HG03521 (cell line): ENCODE results near the gene SEMA6D.
"Not testable (repeated sequence)": the region's sequence is repeated elsewhere in the genome, so short reads cannot be mapped to it uniquely, and the experiment has no call there.

ENCODE experiments used
- ATAC-seq: cut with Tn5 transposase; IDR thresholded peaks from one replicate; pipeline ENCODE4 v1.9.1; 2021; ENCODE audit warnings: mild to moderate bottlenecking, moderate library complexity; ENCODE audit not compliant: unreplicated experiment

The SEMA6D gene

DNA sequence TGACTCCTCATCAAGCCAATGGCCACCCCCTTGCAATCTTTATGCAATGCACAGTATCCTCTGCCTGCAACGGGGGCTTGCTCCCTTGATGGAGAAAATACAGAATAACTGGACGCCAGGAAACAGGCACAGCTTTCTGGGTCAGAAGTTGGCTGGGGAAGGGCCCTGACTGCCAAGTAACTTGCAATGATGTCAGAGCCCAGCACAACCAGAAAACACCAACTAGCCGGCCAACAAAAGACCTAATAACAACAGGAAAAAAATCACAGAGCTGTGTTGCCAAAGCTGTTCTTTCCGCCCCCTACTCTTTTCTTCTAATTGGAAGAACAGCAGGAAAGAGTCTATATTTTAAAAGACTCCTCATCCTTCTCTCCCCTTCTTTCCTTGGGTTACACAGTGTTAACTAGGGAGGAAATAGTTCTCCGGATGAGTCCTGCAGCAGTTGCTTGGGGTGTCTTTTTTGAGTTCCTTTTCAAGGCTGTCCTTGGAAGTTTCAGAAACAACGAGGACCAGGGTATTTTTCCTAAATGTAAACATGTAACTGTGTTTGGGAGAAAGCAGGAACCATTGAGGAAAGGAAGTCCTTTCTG, 1.4 kb upstream of the SEMA6D start:
- ATAC-seq, result no peak

DNA sequence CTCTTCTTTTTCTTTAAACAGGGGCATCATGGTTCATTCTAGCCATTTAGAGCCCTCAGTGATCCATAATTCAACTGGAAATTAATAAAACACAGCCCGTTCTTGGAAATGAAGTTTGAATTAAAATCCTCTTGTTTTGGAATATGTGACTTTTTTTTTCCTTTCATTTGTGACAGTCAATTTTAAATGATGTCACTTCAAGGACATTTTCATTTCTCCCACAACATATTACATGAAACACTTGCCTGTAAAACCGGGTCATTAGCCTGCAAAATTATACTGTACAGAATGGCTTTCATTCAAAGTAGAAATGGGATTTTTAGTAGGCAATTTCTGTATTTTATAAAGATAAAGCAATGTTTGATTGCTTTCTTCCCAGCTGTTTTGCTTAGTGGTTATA, 789 bp upstream of the SEMA6D start:
- no peak for ATAC-seq

DNA sequence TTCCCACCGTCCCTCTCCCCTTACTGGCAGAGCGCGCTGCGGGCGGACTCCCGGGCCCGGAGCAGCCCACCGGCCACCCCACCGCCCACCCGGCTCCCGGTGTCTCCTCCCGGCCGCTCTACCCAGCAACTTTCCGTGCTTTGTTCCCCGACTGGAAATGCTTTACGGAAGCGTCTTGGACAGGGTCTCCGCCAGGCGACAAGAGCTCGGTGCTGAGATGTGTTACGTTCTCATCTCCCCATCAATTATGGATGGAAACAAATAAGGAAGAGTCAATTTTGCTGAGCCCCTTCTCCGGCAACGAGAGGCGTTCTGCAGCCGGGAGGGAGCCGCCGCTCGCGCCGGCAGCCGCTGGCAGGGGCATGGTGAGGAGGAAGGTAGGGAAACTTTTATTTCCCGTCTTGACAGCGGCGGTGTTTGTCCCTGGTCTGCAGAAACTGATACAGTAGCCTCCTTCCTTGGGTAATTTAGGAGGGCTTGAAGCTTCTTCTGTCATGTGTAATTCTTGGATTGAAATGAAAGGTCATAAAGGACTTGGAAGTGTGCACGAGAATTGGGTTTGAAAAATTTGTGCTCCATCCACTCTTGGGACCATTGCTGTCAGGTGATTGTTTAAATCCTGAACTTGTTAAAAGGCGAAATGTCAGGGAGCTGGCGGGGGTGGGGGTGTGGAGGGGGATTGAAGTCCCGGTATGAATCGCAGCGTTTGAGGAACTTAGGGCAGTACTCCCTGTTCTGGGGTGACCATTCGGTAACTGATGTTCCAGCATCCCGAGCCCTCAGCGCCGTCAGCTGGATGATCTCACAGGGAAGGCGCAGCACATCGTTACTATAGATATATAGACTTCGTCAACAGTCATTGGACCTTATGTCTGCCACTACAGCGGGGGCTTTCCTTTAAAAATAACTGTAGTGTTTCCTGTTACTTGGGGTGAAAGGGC, 1.5 kb downstream of the SEMA6D start:
- no peak for ATAC-seq

DNA sequence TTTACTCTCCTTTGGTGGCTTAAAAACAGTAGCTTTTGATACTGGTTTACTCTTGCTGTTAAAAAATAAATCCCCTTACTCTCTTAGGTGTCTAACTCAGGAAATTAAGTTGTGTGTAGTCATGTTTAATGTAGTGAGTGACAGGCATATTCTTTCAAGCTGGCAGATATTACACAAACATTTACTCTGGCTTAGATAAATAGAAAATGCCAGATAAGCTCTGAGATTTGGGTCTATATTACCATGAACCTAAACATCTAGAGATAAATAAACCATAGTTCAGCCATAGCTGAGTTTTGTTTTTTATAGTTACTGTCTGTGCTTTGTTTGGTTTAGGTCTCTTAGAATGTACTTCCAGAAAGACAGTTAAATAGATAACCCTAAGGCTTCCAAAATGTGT, 2.4 kb downstream of the SEMA6D start:
- ATAC-seq, result no peak

DNA sequence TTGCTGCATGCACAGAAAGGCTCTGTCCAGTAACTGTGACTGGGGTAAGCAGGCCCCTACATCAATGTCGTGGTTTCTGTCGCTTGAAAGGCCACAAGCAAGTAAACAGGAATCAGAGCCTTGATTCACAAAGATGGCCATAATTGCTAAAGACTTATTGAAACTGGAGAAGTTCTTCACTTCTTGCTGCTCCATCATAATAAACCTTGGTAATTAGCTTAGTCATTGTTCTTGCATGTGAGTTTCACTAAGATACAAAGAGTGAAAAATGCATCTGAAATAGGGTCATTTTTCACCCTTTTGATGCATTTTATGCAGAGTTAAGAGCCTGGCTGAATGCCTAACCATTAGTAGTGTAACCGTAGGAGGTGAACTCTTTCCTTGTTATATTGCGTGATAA, 3.2 kb downstream of the SEMA6D start:
- no peak for ATAC-seq

DNA sequence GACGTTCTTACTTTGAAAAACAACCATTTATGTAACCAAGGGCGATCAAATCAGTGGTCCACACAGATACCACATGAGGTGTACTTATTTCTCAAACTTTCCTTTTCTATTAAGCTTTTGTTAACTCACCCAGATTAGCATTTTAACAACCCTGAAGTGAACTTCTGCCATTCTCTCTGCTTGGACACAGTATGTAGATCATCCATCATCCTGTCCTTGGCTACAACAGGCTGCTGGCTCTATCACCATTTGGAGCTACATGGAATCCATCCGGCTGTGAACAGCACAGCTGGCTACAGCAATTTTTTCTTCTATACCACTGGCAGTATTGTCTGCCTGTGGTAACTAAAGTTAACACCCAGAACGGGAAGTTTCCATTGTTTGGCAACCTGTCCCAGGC, 4.4 kb downstream of the SEMA6D start:
- ATAC-seq, result no peak

DNA sequence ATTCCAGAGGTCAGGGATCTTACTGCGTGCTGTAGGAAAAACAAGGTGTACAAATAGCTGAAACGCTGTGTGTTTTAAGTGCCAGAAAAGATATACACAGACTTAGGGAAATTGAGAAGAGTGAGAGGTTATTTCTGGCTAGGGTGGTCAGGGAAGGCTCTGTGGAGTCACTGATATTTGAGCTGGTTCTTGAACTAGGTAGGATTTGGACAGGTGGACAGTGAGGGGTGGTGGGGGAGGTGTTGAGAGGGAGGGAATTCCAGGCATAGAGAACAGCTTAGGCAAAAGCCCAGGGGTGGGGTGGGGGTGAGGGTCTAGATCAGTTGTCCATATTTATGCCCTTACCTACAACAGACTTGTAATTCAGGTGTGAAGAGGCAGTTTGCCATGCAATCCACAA, 7.0 kb downstream of the SEMA6D start:
- ATAC-seq, result no peak

DNA sequence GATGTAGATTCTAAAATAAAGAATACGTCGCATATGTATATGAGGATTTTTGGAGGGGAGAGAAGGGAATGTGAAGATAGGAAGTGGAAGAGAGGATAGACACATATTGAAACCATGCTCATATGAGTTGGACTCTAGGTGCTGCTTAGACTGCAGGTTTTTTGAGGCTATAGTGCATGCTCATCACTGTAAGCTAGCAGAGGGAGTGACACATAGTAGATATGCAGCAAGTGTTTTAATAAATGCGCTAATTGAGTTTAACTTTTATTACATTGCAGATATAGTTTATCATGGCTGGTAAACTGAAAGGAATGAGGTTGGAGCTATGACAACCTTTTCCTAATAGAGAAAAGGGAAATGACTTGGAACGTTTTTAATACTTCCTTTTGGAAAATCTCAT, 7.7 kb downstream of the SEMA6D start:
- ATAC-seq, result no peak

DNA sequence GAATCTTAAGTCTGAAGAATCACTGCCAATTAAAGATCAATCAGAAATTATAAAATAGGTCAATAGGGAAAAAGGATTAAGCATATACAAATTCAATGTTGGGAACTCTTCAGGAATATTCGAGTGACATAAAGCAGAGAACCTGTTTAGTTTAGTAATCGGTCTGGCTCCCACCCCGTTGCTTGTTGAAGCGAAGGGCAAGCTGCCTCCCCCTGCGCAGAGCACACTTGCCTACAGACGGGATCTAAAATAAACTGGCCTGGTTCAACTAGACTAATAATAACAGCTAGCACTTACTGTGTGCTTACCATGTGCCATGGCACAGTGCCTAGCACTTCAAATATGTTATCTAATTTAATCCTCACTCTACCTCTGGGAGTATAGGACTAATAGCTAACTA, 8.6 kb downstream of the SEMA6D start:
- no peak for ATAC-seq

DNA sequence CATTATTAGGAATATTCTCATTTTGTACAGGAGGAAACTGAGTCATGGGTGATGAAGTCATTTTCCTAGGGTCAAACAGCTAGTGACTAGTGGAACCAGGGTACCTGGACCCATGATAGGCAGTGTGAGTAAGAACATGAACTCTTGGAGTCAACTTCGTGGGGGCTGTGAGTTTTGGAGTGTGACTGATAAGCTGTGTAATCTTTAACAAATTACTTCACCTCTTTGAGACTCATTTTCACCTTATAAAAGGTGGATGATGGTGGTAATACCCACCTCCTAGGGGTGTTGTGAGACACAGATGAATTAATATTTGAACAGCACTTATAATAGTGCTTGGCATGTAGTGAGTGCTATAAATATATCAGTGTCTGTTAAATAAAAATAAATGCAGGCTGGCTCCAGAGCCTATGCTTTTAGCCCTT, 9.1 kb downstream of the SEMA6D start:
- ATAC-seq, result no peak

DNA sequence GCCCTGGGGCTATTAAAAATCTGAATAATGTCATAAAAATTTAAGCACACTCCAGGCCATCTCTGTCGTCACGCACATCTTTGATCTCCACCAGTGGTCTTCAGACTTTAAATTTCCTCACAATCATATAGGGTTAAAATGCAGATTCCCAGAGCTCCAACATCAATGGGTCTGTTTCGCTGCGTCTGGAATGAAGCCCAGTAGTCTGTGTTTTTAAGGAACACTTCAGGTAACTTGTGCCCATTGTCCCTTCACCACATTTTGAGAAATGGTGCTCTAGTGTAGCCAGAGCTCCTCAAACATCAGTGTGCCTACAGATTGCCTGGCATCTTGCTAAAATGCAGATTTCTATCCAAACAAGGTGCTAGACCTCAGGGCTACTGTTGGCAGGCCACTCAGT, 9.8 kb downstream of the SEMA6D start:
- ATAC-seq, result no peak

DNA sequence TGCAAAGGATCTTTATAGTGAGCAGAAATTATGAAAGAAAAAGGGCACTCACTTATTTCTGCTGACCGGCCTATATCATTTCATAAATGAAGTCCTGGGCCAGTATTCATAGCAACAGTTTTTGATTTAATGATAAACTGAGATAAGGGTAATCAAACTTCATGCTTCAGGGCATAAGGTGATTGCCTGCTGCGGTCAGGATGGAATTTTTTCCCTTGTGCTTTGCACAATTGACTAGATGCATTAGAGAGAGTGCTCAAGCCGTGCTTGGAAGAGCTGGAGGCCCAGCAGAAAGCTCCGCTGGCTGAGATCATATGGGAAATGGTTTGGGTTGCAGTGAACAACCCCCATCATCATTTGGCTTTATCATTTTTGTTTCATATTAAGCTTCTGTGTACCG, 10.4 kb downstream of the SEMA6D start:
- ATAC-seq, result no peak

DNA sequence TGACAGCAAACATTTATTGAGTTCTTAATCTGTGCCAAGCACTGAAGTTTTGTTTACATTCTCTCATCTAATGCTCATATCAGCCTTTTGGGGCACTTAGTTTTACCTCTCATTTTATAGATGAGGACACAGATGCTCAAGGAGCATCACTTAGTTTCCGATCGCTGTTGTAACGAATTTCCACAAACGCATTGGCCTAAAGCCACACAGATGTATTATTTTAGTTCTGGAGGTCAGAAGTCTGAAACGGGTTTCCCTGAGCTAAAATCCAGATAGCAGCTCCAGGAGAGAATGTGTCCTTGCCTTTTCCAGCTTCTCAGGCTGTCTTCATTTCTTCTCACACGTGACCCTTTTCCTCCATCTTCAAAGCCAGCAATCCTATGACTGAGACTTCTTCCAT, 11.1 kb downstream of the SEMA6D start:
- no peak for ATAC-seq

DNA sequence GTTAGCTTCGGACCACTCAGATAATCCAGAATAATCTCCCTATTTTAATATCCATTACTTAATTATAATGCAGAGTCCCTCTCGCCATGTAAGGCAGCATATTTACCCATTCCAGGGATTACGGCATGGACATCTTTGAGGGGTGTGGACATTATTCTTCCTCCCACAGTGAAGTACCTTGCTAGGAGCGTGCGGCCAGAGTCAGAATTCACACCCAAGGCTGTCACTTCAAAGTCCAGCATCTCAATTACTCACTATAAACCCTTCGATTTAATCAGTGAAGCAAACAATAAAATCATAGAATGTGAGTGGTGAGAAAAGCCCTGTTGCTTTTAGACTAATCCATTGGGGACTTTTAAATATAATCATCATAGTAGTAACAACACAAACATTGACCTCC, 11.6 kb downstream of the SEMA6D start:
- ATAC-seq, result no peak

DNA sequence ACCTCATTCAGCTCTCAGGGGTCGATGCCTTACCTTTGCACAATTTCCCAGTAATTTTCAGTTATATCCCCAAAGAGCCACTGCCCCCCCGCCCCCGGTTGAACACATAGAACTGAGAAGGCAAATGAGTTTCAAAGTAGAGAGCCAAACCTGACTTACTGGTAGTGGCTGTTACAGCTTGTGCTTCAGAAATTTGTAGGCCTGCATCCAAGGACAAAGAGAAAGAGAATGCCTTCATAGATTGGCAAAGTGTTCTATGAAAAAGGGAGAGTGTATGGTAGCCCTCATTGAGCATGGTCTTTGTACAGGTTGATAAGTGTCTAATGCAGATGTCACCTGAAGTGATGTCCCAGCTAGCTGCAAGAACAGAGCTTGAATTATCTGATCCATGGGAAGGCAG, 13.9 kb downstream of the SEMA6D start:
- ATAC-seq, result no peak

DNA sequence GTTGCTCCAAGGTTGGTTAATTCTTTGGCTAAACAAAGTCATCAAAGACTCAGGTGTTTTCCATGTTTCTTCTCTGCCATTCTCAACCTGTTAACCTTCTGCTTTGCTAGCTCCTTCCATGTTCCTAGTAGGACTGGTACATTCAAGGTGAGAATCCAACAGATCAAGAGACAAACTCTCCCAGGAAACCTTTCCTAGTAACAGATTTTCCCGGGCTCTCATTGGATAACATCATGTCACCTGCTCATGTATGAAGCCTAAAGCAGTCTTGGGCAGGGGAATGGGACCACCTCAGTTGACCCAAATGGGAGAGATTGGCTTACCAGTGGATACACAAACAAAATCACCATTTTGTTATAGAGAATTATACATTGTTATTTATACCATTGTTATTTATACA, 14.9 kb downstream of the SEMA6D start:
- no peak for ATAC-seq

DNA sequence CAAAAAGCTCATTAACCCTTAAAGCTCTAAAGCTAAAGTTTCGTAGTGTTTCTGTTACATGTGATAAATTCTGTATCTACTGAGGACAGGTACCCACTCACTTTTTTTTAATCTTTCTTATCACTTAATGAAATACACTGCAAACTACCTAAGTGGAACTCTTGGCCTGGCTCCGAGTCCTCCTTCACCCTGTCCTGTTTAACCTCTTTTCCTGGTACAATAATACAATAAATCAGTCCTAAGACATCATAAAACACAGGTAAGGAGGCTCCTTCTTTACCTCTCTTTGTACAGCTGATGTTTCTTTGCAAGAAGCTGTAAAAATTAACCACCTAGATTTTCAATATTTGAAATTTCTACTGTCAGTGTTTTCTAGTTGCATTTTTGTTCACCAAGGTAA, 15.8 kb downstream of the SEMA6D start:
- no peak for ATAC-seq

DNA sequence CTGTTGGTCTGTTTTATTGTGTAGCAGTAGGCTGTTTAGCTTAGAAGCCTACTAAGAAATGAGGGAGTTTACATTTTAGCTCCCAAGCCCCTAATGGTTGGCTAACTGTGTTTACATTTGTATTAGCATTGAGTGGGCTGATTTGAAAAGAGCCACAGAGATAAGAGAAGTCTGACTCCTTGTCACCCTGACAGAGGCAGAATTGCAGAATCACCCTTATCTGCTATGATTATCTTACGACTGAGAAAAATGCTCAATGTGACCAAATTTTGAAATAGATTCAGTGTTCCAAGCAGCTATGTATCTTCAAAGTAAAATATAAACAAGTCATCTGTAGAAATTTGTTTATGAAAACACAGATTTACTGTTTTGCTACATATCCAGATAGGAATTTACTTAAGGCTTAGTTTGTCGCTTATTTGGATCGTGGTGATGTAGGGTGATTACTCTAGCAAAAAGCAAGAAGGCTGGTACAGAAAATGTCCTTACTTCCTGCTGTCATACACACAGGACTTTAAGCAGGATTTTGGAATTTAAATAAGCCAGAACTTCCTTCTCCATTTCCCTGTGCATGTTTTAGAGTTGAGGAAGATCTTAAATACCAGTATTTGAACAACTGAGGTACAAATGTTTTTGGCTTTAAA, 19.0 kb downstream of the SEMA6D start:
- ATAC-seq, result no peak

DNA sequence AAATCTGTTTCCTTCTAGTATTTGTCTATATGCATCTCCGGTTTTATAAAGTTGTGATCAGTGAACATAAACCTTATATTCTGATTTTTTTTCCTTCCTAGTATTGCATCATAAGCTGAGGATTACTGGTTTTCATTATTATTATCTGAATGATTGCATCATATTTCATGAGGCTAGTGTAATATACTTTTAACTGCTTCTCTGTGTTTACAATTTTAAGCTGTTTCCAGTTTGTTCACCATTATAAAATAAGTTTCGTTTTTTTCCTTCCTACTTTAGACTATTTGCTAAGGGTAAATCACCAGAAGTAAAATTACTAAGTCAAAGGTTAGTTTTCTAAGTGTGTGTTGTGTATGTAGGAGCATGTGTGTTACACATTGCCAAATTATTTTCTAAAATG, 20.2 kb downstream of the SEMA6D start:
- ATAC-seq, result no peak

DNA sequence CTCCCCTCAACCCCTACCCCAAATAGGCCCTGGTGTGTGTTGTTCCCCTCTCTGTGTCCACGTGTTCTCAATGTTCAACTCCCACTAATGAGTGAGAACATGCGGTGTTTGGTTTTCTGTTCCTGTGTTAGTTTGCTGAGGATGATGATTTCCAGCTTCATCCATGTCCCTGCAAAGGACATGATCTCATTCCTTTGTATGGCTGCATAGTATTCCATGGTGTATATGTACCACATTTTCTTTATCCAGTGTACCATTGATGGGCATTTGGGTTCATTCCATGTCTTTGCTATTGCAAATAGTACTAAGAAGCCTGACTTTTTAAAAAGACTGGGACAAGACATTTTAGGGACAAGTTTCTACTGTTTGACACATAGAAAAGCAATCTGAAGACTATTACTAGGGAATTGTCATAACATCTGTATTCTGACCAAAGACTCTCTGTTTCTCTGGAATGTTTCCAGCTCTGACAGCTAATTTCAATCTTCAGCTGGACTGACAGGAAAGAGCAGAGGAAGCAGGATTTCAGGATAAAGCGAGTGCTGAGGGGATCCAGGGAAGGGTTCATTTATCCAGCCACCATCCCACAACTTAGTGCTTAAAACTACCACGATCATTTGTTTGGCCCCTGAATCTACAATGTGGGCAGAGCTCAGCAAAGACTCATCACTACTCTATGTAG, 21.0 kb downstream of the SEMA6D start:
- not testable (repeated sequence) for ATAC-seq

DNA sequence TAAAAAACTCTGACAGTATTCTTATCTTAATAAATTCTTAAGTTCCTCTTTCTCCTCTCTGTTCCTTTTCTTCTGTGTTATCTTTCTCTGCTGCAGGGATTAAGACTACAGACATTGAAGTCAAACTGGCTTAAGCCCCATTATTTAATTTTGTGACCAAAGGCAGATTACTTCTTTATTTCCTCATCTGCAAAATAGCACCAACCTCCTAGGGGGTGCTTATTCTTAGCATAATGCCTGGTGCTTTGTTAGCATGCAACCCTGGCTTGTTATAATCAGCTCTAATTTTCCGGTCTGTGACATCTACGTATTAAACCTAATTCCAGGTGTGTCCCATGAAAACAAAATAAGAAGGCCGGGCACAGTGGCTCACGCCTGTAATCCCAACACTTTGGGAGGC, 23.8 kb downstream of the SEMA6D start:
- no peak for ATAC-seq

DNA sequence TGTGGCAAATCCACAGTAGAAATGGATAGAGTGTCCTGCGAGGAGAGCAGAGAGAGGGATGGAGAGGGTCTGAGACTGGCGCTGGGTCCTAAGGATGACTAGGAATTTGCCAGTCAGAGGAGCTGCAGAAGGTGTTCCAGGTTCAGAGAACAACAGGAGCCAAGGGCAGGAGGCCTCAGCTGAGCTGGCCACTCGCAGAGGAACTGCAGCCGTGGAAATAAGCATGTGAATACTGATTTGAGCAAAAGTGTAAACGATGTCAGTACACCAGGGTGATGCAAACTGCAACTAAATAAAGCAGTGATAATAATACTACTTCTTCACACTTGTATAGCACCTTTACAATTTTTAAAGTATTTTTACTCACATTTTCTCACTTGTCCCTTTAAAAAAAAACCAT, 24.6 kb downstream of the SEMA6D start:
- no peak for ATAC-seq
